ENCODE data around the gene SCTR. TPM values are rescaled to one million over a fixed set of nuclear protein-coding genes. Genes with fewer than 3 reads are reported as not detected.
A peak's percentile ranks its signal among the peaks of the same experiment; 100 is the strongest.

Gene SCTR
- total and polyA plus RNA-seq, 2 of the 8 experiments (the other 6 are each of a cell fraction or from before 2014, with no cell fraction given): 0.15 TPM; not detected in 1

DNA sequence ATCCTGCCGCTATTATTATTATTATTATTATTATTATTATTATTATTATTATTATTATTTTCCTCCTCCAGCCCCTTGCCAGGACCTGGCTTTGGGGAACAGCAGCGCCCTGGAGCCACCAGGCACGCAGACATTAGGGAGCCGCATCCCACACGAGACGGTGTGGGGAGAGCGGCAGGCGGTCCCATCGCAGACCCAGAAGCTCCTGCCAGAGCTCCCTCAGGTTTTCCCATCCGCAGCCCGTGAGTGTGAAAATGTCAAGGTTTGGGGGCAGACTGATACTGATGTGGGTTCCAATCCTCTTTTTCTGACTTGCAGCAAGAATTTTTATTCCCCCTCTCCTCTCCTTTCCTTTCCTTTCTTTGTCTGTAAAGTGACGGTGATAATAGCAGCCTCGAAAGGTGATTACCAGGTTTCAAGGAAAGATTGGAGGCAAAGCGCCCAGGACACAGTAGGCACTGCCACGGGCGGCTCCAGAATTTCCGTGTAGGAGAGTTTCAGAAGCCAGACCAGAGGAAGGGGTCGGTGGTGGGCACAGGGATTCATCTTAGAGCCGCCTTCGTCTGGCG, 816 bp downstream of the SCTR start:
- ChIA-PET POLR2A (ENCODE audit: partially characterized antibody) (no interaction called here), CTCF (ENCODE audit: partially characterized antibody) (interaction anchor here (0.8 to 2.1 kb wide), 10 partner anchors 7 to 117 kb away, joined by 3 to 9 read pairs (median 4); no protein-coding TSS in a partner anchor)
- Histone ChIP-seq H2BK120ac (replicated peaks; ENCODE audit: low read depth, low read length) (no peak overlapping the region), H4K5ac (ENCODE audit: insufficient read length, low read depth, low read length) (no peak overlapping the region), H3K27me3 (replicated peaks in 1 of 4; ENCODE audit: control insufficient read depth in 3 of 4, extremely low read depth in 1 of 4, insufficient read depth in 3 of 4, low read length in 3 of 4) (peaks cover 17 to 36% (median 33%) of the 10 kb centered on the region in 4 experiments), H3K9me3 (ENCODE audit: insufficient read depth in 2 of 2, low read depth in 1 of 2, low read length in 1 of 2) (no peaks in the 10 kb centered on the region), H3K4me1 (replicated peaks in 1 of 4; ENCODE audit: control insufficient read depth in 3 of 4, insufficient read depth in 4 of 4, low read length in 3 of 4) (peaks cover 0 to 10% (median 5%) of the 10 kb centered on the region in 4 experiments; a peak in 4 of 7 replicates), H3K4me2 (ENCODE audit: insufficient read depth in 1 of 2, low read depth in 2 of 2, low read length in 2 of 2) (peak overlapping the region; percentile 86 to 88), H3K27ac (ENCODE audit: low read depth, low read length) (no peak overlapping the region), H3K4ac (replicated peaks; ENCODE audit: insufficient read length, low read depth, low read length) (no peak overlapping the region), H2BK12ac (ENCODE audit: low read depth, low read length) (no peak overlapping the region), H2BK20ac (ENCODE audit: low read length) (no peak overlapping the region), H4K20me1 (replicated peaks in 1 of 2; ENCODE audit: control insufficient read depth in 1 of 2, insufficient read depth in 2 of 2, low read length in 2 of 2) (no peaks in the 10 kb centered on the region), H2BK5ac (ENCODE audit: low read depth, low read length) (no peak overlapping the region), H3K56ac (replicated peaks; ENCODE audit: insufficient read length, low read depth, low read length) (no peak overlapping the region), H2BK15ac (ENCODE audit: low read length) (no peak overlapping the region), H3K14ac (ENCODE audit: insufficient read length) (no peak overlapping the region), H3K23me2 (ENCODE audit: low read depth, low read length) (peaks cover 9% of the 10 kb centered on the region; the same call in 1 of the 2 replicates), H3K79me1 (ENCODE audit: low read depth, low read length) (no peaks in the 10 kb centered on the region), H2AFZ (ENCODE audit: low read length) (peak overlapping the region; percentile 93), H3K79me2 (ENCODE audit: control insufficient read depth in 1 of 2, insufficient read depth in 2 of 2, low read length in 2 of 2) (no peaks in the 10 kb centered on the region), H3K36me3 (ENCODE audit: control insufficient read depth in 2 of 4, insufficient read depth in 4 of 4, low read length in 3 of 4) (no peaks in the 10 kb centered on the region), H4K8ac (ENCODE audit: extremely low read depth, insufficient read depth, low read length) (no peak overlapping the region), H3K23ac (ENCODE audit: insufficient read length) (no peak overlapping the region), H3K9ac (replicated peaks in 1 of 4; ENCODE audit: extremely low read depth in 1 of 4, low read depth in 3 of 4, low read length in 3 of 4) (peak overlapping the region in 1 of 4 experiments; percentile 48; a peak in 1 of 7 replicates), H3K4me3 (ENCODE audit: extremely low read depth in 1 of 4, insufficient read depth in 2 of 4, low read depth in 3 of 4, low read length in 4 of 4) (peak overlapping the region; percentile 38 to 63 (median 46); a peak in 7 of 8 replicates), H3K18ac (ENCODE audit: extremely low read depth, low read length) (peak overlapping the region; percentile 38; the same call in 1 of the 2 replicates), H2AK5ac (ENCODE audit: low read depth, low read length) (no peak overlapping the region), H4K91ac (replicated peaks; ENCODE audit: insufficient read length, low read length) (no peak overlapping the region)
- FAIRE-seq (no peak), DNase-seq (ENCODE audit: low read depth in 1 of 2, low spot score in 2 of 2) (no peak)
- 15% methylated on average over 21 of the region's 21 CpGs; no CpG with 5 or more reads in 1 of the 2 experiments for WGBS, 2 experiments (ENCODE audit: extremely low coverage in 1 of 2, insufficient coverage in 1 of 2, insufficient read length in 1 of 2, insufficient replicate concordance in 2 of 2, low coverage in 1 of 2, low lambda C conversion rate in 2 of 2, missing lambda C conversion rate in 1 of 2)
- peak; percentile 1 for TF ChIP-seq CTBP2 (IDR thresholded peaks at IDR 0.05; ENCODE audit: borderline replicate concordance, insufficient read depth, insufficient read length, low read length)
- TF ChIP-seq SP2 (IDR thresholded peaks at IDR 0.05; ENCODE audit: low read length): no peak

Data from H1 (cell line).